IMR-90 (cell line): Measurements from ENCODE around the gene TAGLN3.

Experiments
- CTCF ChIP-seq: conservative IDR thresholded peaks from 2 replicates; pipeline ENCODE4 v1.5.1; 2012; ENCODE audit warnings: mild to moderate bottlenecking, low read depth, low read length, improper control_type of control experiment
- POLR2A ChIP-seq: IDR thresholded peaks from 2 replicates; pipeline ENCODE4 v1.6.1; 2012; ENCODE audit warnings: mild to moderate bottlenecking, low read depth, low read length
- SMC3 ChIP-seq: fragments of 150-350 bp; IDR thresholded peaks from 2 replicates; pipeline ENCODE4 v1.6.1; 2016; ENCODE audit warnings: low read depth, mild to moderate bottlenecking, antibody characterized with exemption, low read length, moderate library complexity

- TF ChIP-seq CTCF (no peak), POLR2A (no peak), SMC3 (no peak)
Measured at GRCh38 chr3:112000367-112000771, 1.6 kb downstream of the TAGLN3 start.
